ENCODE results near the gene MED22. TPM values are rescaled to one million over a fixed set of nuclear protein-coding genes. Genes with fewer than 3 reads are reported as not detected.
"Not testable (repeated sequence)": the region's sequence is repeated elsewhere in the genome, so short reads cannot be mapped to it uniquely, and the experiment has no call there.

The MED22 gene
- total RNA-seq, 1 donor from 2014 or later = 70.6 TPM

DNA sequence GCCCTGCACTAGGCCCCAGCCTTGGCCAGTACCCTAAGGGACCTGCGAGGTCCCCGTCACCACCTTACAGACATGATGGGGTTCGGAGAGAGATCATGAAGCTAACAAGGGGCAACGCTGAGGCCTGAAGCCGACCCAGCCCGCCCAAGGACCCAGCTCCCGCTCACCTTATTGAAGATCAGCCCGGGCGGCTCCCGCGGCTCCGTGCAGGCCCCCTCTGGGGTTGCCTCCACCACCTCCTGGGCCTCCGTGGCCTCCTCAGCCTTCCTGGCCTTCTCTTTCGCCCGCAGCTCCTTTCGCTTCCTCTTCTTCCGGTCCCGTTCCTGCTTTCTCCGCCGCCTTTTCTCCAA is 15.6 kb downstream of the MED22 start:
- peaks cover 20% of the 10 kb centered on the region for H3K4me1 Mint-ChIP-seq
- no peak for DNase-seq (ENCODE audit: low read depth, low spot score)
- TF ChIP-seq, protein P1, sequence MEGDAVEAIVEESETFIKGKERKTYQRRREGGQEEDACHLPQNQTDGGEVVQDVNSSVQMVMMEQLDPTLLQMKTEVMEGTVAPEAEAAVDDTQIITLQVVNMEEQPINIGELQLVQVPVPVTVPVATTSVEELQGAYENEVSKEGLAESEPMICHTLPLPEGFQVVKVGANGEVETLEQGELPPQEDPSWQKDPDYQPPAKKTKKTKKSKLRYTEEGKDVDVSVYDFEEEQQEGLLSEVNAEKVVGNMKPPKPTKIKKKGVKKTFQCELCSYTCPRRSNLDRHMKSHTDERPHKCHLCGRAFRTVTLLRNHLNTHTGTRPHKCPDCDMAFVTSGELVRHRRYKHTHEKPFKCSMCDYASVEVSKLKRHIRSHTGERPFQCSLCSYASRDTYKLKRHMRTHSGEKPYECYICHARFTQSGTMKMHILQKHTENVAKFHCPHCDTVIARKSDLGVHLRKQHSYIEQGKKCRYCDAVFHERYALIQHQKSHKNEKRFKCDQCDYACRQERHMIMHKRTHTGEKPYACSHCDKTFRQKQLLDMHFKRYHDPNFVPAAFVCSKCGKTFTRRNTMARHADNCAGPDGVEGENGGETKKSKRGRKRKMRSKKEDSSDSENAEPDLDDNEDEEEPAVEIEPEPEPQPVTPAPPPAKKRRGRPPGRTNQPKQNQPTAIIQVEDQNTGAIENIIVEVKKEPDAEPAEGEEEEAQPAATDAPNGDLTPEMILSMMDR (conservative IDR thresholded peaks at IDR 0.05) = no peak
- H3K27me3 Mint-ChIP-seq (ENCODE audit: low read depth) = no peaks in the 10 kb centered on the region
- no peaks in the 10 kb centered on the region for H3K9me3 Mint-ChIP-seq
- H3K36me3 Mint-ChIP-seq (ENCODE audit: low read depth) = peaks cover 15% of the 10 kb centered on the region
- H3K27ac Mint-ChIP-seq (ENCODE audit: unreplicated experiment) = no peak overlapping the region
- peak overlapping the region; percentile 15 for H3K4me3 Mint-ChIP-seq

DNA sequence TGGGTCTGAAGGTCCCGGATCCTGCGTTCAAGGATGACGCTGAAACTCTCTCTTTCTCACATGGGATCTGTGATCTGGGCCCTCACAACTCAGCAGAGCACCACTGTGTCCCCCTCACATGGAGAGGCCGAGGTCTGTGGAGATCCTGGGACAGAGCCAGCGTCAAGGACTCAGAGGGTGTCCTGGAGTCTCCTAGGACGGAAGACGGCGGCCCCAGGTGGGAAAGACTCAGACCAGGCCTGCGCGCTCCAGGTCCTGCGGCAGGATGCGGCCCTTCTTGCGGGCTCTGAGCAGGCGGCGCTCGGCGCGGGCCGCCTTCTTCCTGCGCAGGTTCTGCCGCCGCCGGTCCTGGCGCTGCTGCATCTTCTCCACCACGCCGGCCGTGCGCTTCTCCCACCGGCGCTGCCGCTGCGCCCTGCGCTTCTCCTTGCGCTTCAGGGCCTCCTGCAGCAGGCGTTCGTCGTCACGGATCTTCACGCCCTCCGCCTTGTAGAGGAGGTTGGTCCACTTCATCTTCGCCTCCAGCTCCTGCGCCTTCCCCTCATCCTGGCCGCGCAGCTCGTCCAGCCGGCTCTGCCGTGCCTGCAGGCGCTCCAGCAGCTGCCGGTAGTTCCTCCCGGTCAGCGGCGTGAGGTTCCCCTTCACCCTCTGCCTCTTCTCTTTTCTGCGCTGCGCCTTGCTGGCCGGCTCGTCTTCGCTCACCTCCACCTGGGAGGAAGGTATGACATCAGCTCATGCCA is 16.1 kb downstream of the MED22 start:
- Mint-ChIP-seq H3K36me3 (ENCODE audit: low read depth) (peaks cover 15% of the 10 kb centered on the region), H3K27me3 (ENCODE audit: low read depth) (no peaks in the 10 kb centered on the region), H3K4me3 (peak overlapping the region; percentile 15), H3K4me1 (peaks cover 18% of the 10 kb centered on the region), H3K27ac (ENCODE audit: unreplicated experiment) (no peak overlapping the region), H3K9me3 (no peaks in the 10 kb centered on the region)
- TF ChIP-seq, protein P1 (conservative IDR thresholded peaks at IDR 0.05) = no peak
- no peak for DNase-seq (ENCODE audit: low read depth, low spot score)

DNA sequence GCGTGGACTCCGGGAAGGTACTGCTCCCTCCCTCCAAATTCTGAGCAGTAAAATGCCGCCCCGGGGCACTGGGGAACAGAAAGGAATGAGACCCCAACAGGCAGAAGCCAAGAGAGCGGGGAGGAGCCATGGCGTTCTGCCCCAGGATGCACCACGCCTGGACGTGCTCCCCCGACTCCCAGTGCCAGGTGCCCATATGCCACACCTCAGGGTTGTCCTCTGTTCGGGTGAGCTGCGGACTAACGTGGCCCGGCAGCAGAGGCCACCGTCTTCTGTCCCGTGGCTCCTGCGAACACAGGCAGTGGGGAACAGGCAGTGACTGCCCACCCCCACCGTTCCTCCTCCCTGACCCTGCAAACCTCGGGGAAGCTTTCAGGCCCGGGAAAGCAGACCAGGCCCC is 16.7 kb downstream of the MED22 start:
- H3K36me3 Mint-ChIP-seq (ENCODE audit: low read depth) = peaks cover 15% of the 10 kb centered on the region
- H3K27me3 Mint-ChIP-seq (ENCODE audit: low read depth) = no peaks in the 10 kb centered on the region
- no peak overlapping the region for H3K27ac Mint-ChIP-seq (ENCODE audit: unreplicated experiment)
- TF ChIP-seq, protein P1 (conservative IDR thresholded peaks at IDR 0.05) = no peak
- no peak for DNase-seq (ENCODE audit: low read depth, low spot score)
- no peak overlapping the region for H3K4me3 Mint-ChIP-seq
- H3K4me1 Mint-ChIP-seq = peaks cover 12% of the 10 kb centered on the region
- no peaks in the 10 kb centered on the region for H3K9me3 Mint-ChIP-seq

DNA sequence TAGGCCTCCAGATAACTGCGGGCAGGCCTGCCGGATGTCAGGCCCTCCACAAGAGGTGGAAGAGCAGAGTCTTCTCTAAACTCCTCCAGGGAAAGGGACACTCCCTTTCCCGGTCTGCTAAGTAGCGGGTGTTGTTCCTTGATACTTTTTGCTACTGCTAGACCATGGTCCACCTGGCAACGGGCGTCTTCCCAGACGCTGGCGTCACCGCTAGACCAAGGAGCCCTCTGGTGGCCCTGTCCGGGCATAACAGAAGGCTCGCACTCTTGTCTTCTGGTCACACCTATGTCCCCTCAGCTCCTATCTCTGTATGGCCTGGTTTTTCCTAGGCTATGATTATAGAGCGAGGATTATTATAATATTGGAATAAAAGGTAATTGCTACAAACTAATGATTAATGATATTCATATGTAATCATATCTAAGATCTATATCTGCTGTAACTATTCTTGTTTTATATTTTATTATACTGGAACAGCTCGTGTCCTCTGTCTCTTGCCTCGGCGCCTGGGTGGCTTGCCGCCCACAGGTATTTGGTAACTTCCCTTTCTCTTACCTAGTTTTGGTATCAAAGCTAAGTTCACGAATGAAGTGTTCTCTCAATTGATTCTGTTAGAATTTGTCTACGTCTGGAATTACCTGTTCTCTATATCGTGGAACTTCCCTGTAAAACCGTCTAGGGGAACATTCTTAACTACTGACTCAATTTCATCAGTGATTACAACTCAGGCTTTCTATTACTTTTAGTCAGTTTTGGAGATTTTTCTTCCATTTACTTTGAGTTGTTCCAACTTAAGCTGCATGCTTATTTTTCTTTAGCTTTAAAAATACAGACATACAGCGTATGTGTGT is 18.4 kb downstream of the MED22 start:
- H3K36me3 Mint-ChIP-seq (ENCODE audit: low read depth) = peaks cover 15% of the 10 kb centered on the region
- not testable (repeated sequence) for H3K27me3 Mint-ChIP-seq (ENCODE audit: low read depth); H3K4me3 Mint-ChIP-seq; H3K27ac Mint-ChIP-seq (ENCODE audit: unreplicated experiment); H3K4me1 Mint-ChIP-seq; DNase-seq (ENCODE audit: low read depth, low spot score); H3K9me3 Mint-ChIP-seq
- TF ChIP-seq, protein P1 (conservative IDR thresholded peaks at IDR 0.05) = peak; percentile 75

DNA sequence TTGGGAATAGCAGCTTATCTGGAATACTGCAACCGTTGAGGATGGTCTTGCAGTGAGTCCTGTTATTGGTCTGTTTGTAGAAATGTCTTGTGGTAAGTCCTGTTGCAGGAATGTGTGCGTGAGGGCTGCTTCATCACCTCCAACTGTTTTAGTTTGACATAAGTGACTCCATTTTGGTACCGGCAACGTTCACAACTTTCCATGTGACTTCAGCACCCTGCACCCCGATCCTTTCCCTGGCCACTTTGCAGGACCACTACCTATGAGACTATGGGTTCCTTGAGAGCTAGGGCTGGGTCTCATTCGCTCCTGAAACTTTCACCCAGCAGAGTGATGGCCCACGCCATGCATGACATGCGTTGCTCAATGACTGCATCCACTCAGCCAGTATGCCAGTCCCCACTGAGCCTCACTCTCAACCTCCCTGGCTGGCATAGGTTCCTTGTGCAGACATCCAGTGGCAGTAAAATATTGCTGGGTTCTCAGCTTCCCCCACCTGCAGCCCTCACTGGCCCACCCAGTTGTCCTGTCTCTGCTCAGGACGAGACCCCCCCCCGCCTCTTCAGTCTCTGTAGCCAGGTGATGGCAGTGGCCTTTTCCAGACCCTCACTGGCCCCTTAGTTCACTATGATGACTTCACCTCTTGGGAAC is 20.0 kb downstream of the MED22 start:
- Mint-ChIP-seq H3K4me1 (no peaks in the 10 kb centered on the region), H3K27me3 (ENCODE audit: low read depth) (no peaks in the 10 kb centered on the region), H3K9me3 (no peaks in the 10 kb centered on the region), H3K36me3 (ENCODE audit: low read depth) (peaks cover 15% of the 10 kb centered on the region), H3K27ac (ENCODE audit: unreplicated experiment) (no peak overlapping the region), H3K4me3 (no peak overlapping the region)
- TF ChIP-seq, protein P1 (conservative IDR thresholded peaks at IDR 0.05) = no peak
- DNase-seq (ENCODE audit: low read depth, low spot score) = no peak

DNA sequence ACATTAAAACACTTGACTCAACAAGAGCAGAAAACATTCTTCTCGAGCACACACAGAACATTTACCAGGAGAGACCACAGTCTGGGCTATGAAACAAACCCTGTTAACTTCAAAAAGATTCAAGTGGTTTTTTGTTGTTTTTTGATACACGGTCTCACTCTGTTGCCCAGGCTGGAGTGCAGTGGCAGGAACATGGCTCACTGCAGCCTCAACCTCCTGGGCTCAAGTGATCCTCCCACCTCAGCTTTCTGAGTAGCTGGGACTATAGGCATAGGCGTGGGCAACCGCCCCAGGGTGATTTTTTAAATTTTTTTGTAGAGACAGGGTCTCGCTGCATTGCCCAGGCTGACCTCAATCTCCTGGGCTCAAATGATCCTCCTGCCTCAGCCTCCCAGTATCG is 20.9 kb downstream of the MED22 start:
- not testable (repeated sequence) for H3K4me3 Mint-ChIP-seq; H3K9me3 Mint-ChIP-seq; DNase-seq (ENCODE audit: low read depth, low spot score); H3K4me1 Mint-ChIP-seq; H3K27me3 Mint-ChIP-seq (ENCODE audit: low read depth); H3K27ac Mint-ChIP-seq (ENCODE audit: unreplicated experiment)
- H3K36me3 Mint-ChIP-seq (ENCODE audit: low read depth) = peaks cover 15% of the 10 kb centered on the region

Data from neural crest cell (in vitro differentiated cells).